GM12873 (cell line): ENCODE measurements around the gene RIC8B.

Source experiments
- CTCF ChIP-seq: IDR thresholded peaks from 2 replicates; pipeline ENCODE4 v1.5.1; 2012; ENCODE audit warnings: low read depth, mild to moderate bottlenecking, moderate library complexity, low read length, control low read depth; ENCODE audit not compliant: insufficient read depth; ENCODE audit errors: missing control alignments

Gene RIC8B

DNA sequence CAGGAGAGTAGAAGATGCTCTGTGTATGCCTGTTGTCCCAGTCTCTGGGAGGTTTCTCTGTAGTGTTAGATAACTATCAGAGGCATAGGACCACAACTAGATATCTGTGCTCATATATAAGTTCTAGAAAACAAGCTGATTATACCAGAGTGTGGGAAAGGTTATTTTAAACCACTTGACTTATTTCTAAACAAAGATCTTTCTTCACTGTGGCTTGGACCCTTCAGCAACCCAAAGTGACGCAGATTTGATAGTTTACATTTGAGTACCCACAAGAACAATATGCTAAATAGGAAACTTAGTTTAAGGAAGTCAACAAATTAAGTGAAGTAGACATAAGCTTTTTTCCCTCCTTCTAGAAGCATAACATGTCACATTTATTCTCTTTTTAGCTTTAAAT lies 41.3 kb downstream of the RIC8B start:
- no peak for TF ChIP-seq CTCF

DNA sequence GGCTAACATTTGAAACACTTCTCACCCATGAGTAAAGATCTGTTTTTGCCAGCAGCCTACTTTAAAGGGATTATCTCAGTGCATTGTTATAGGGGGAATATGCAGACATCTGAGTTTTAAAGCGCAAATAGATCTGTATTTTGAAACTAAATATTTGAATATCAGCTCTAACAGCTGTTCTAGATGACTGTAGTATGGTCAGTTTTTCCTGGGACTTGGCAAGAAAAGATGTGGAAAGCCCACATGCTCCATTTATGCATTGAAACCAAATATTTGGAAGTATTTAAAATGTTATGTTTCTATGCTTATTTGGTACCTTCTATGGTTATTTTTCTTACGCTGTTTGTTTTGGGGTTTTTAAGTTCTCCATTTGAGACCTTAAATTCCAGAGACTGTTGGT lies 41.7 kb downstream of the RIC8B start:
- TF ChIP-seq CTCF = no peak

GRCh38 chr12:106819991-106820390 lies 45.5 kb downstream of the RIC8B start:
- TF ChIP-seq CTCF = no peak

DNA sequence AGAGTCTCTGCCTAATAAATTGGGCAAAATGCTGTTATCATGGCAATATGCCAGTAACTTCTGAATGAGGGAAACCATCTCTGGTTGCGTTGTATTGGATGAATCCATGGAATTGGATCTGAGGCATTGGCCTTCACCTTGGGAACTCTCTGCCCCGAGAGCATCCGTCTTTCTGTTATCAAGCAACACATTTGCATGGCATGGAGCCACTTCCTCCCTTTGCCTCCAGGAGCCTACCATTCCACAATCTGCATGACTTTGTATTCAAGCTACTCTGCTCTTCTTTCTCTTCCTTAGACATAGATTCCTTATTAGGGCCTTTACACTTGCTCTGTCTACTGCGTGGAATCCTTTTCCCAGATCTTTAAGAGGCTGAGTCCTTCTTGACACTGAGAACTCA lies 57.2 kb downstream of the RIC8B start:
- no peak for TF ChIP-seq CTCF

GRCh38 chr12:106837782-106838181 lies 63.3 kb downstream of the RIC8B start:
- TF ChIP-seq CTCF = no peak

- TF ChIP-seq CTCF = no peak
Measured at GRCh38 chr12:106839333-106839732, 64.9 kb downstream of the RIC8B start.

GRCh38 chr12:106840243-106840642 lies 65.8 kb downstream of the RIC8B start:
- TF ChIP-seq CTCF = no peak
